K562 (cell line): Measurements from ENCODE around the gene HOXB6. TPM values are rescaled to one million over a fixed set of nuclear protein-coding genes. Genes with fewer than 3 reads are reported as not detected.

Experiments
- BHLHE40 ChIP-seq: IDR thresholded peaks from 2 replicates; pipeline ENCODE4 v1.6.1; 2011; ENCODE audit warnings: low read length, improper control_type of control experiment
- CAMTA2 ChIP-seq: fragments of 250-450 bp; sonication (Bioruptor Pico); conservative IDR thresholded peaks from 2 replicates; pipeline ENCODE4 v1.5.1; 2022
- KDM1A ChIP-seq, 2 experiments: fragments of 450-650 bp; IDR thresholded peaks; 2 replicates each; pipeline ENCODE4 v1.6.1; 2016; ENCODE audit warnings: mild to moderate bottlenecking in 2 of 2
- KDM4B ChIP-seq, 2 experiments: fragments of 450-650 bp in 1 of 2; sonication (generic) in 1 of 2; IDR thresholded peaks; 2 replicates each; pipeline ENCODE4 v1.6.1; 2016 to 2017; ENCODE audit warnings: borderline replicate concordance in 2 of 2, antibody characterized with exemption in 1 of 2, low read depth in 1 of 2, mild to moderate bottlenecking in 1 of 2
- MIER1 ChIP-seq: fragments of 450-650 bp; IDR thresholded peaks from 2 replicates; pipeline ENCODE4 v1.6.1; 2016; ENCODE audit warnings: antibody characterized with exemption, mild to moderate bottlenecking, low read depth
- NFATC3 ChIP-seq: fragments of 450-650 bp; IDR thresholded peaks from 2 replicates; pipeline ENCODE4 v1.6.1; 2017; ENCODE audit warnings: mild to moderate bottlenecking
- NFIX ChIP-seq: fragments of 250-450 bp; sonication (Bioruptor Pico); IDR thresholded peaks from 2 replicates; pipeline ENCODE4 v1.4.0; 2020; ENCODE audit warnings: low read depth, mild to moderate bottlenecking, moderate library complexity
- NKRF ChIP-seq: fragments of 450-650 bp; IDR thresholded peaks from 2 replicates; pipeline ENCODE4 v1.6.1; 2016; ENCODE audit warnings: borderline replicate concordance
- RUNX1 ChIP-seq: sonication (generic); IDR thresholded peaks from 2 replicates; pipeline ENCODE4 v1.6.1; 2016; ENCODE audit warnings: antibody characterized with exemption, low read depth
- SAP30 ChIP-seq: fragments of 200-600 bp; sonication (generic); IDR thresholded peaks from 2 replicates; pipeline ENCODE4 v1.6.1; 2012; ENCODE audit warnings: borderline replicate concordance, low read depth, mild to moderate bottlenecking, moderate library complexity, low read length, control low read depth, inconsistent platforms; ENCODE audit not compliant: insufficient read depth, poor library complexity, severe bottlenecking
- STAT5A ChIP-seq: IDR thresholded peaks from 2 replicates; pipeline ENCODE4 v1.6.1; 2012; ENCODE audit warnings: low read length, inconsistent platforms, borderline replicate concordance
- TOE1 ChIP-seq, 2 experiments: fragments of 450-650 bp in 1 of 2; sonication (generic) in 1 of 2; formaldehyde crosslinking in 1 of 2; IDR thresholded peaks; 2 replicates each; pipeline versions ENCODE4 v1.7.1 to v1.8.0; 2016 to 2022; ENCODE audit warnings: borderline replicate concordance in 2 of 2, mild to moderate bottlenecking in 2 of 2, antibody characterized with exemption in 1 of 2, inconsistent platforms in 1 of 2, low read depth in 1 of 2, missing genetic modification reagents in 1 of 2, moderate library complexity in 1 of 2
- ZNF274 ChIP-seq: IDR thresholded peaks from 2 replicates; pipeline ENCODE4 v1.6.1; 2011; ENCODE audit warnings: low read depth, mild to moderate bottlenecking, low read length, moderate library complexity, borderline replicate concordance
- ZNF518B ChIP-seq: fragments of 250-450 bp; sonication (Bioruptor Pico); IDR thresholded peaks from 2 replicates; pipeline ENCODE4 v1.5.0; 2021; ENCODE audit warnings: mild to moderate bottlenecking, moderate library complexity
- ZNF766 ChIP-seq: fragments of 200-800 bp; sonication (Bioruptor generic); conservative IDR thresholded peaks from 2 replicates; pipeline ENCODE4 v1.6.1; 2016; ENCODE audit warnings: missing genetic modification characterization, missing compliant biosample characterization
- polyA plus RNA-seq, 8 experiments: library from polyadenylated mRNA; depleted of rRNA in 4 of 8; stranded (reverse) in 5 of 8; unstranded in 3 of 8; fragments of >200 nt; fragmentation: Nextera tagmentation in 2 of 8; fragmentation: Illumina TruSeq in 1 of 8; extraction: Ambion mirVana in 2 of 8; extraction: Trizol in 1 of 8; gene quantifications; 2 replicates each; pipeline versions ENCODE4 v1.2.1 to v1.2.3, GENCODE V29; 2011 to 2014; ENCODE audit warnings: inconsistent platforms in 1 of 8, missing spikeins in 1 of 8
- total RNA-seq, 7 experiments: library from RNA; depleted of rRNA in 6 of 7; stranded (reverse); fragments of >200 nt in 6 of 7; fragmentation: Illumina TruSeq in 2 of 7; extraction: Trizol in 2 of 7; gene quantifications; 2 replicates each; pipeline versions ENCODE4 v1.2.1 to v1.2.3, GENCODE V29; 2011 to 2021; ENCODE audit warnings: low replicate concordance in 1 of 7
- TF ChIP-seq, protein P1 (sequence below), 2 experiments: IDR thresholded peaks; 2 replicates each; pipeline ENCODE4 v1.6.1; 2011; ENCODE audit warnings: borderline replicate concordance in 1 of 2, control low read depth in 1 of 2, low read depth in 1 of 2, low read length in 1 of 2, mild to moderate bottlenecking in 1 of 2, mixed read lengths in 1 of 2, moderate library complexity in 1 of 2; ENCODE audit not compliant: insufficient read depth in 1 of 2, insufficient read length in 1 of 2, poor library complexity in 1 of 2, severe bottlenecking in 1 of 2; ENCODE audit errors: extremely low read depth in 1 of 2
- TF ChIP-seq, protein P2 (sequence below): sonication (generic); formaldehyde crosslinking; IDR thresholded peaks from 2 replicates; pipeline ENCODE4 v1.9.0; 2022; ENCODE audit warnings: mild to moderate bottlenecking, missing genetic modification reagents

The HOXB6 gene
- total and polyA plus RNA-seq, 9 of the 15 experiments (the other 6 are each of a cell fraction or from before 2014, with no cell fraction given), result 1.2 to 14.8 (median 4.9) TPM

- TF ChIP-seq MIER1 (no peak), KDM1A (IDR thresholded peaks at IDR 0.05) (no peak), NKRF (peak; percentile 36; the same call in 1 of the 2 replicates), RUNX1 (no peak), ZNF518B (CRISPR knock-in tag) (no peak), NFATC3 (no peak), ZNF766 (CRISPR knock-in tag) (no peak), BHLHE40 (peak; percentile 77), SAP30 (peak; percentile 75), STAT5A (no peak), TOE1 (IDR thresholded peaks at IDR 0.05; ENCODE audit: borderline replicate concordance) (no peak), TOE1 (CRISPR knock-in tag; IDR thresholded peaks at IDR 0.05; ENCODE audit: borderline replicate concordance, low read depth) (no peak), KDM4B (IDR thresholded peaks at IDR 0.05; ENCODE audit: borderline replicate concordance in 2 of 2, low read depth in 1 of 2) (0 out of 4 replicates have a peak, but pooled peaks of 1 of the 2 experiments have one; percentile 7), NFIX (no peak), CAMTA2 (CRISPR knock-in tag) (0 out of 2 replicates have a peak, but pooled peaks have one; percentile 70), ZNF274 (peak; percentile 33; the same call in 1 of the 2 replicates)
- TF ChIP-seq, protein P1, sequence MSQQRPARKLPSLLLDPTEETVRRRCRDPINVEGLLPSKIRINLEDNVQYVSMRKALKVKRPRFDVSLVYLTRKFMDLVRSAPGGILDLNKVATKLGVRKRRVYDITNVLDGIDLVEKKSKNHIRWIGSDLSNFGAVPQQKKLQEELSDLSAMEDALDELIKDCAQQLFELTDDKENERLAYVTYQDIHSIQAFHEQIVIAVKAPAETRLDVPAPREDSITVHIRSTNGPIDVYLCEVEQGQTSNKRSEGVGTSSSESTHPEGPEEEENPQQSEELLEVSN (IDR thresholded peaks at IDR 0.05; ENCODE audit: borderline replicate concordance in 1 of 2, extremely low read depth in 1 of 2, insufficient read depth in 1 of 2, insufficient read length in 1 of 2, low read depth in 1 of 2, low read length in 1 of 2, poor library complexity in 1 of 2, severe bottlenecking in 1 of 2), result peak; percentile 23 to 45
- TF ChIP-seq, protein P2, sequence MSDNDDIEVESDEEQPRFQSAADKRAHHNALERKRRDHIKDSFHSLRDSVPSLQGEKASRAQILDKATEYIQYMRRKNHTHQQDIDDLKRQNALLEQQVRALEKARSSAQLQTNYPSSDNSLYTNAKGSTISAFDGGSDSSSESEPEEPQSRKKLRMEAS (CRISPR knock-in tag), result 0 out of 2 replicates have a peak, but pooled peaks have one; percentile 38
Measured at GRCh38 chr17:48625495-48626244, 20.9 kb upstream of the HOXB6 start (continued).
